ENCODE data around the gene NPPC.

- no peak for TF ChIP-seq CTCF (IDR thresholded peaks at IDR 0.05; ENCODE audit: low read length)
- no peak for TF ChIP-seq EZH2 (IDR thresholded peaks at IDR 0.05; ENCODE audit: borderline replicate concordance, low read length)
Measured at GRCh38 chr2:231930593-231931281, 4.5 kb upstream of the NPPC start.

All from OCI-LY1 (cell line).